Mesendoderm (in vitro differentiated cells): Measurements from ENCODE around the gene EXD2.
A peak's percentile ranks its signal among the peaks of the same experiment; 100 is the strongest.

Experiments used
- DNase-seq: peaks from one replicate; pipeline ENCODE4 v3.0.0; 2013
- H2AK5ac ChIP-seq: 2 replicates; pipeline ENCODE4 v1.6.1; 2013; ENCODE audit warnings: low read length, inconsistent platforms
- H2BK120ac ChIP-seq: 2 replicates; pipeline ENCODE4 v1.6.1; 2013; ENCODE audit warnings: low read depth, mild to moderate bottlenecking, low read length, moderate library complexity, mixed read lengths
- H2BK15ac ChIP-seq: replicated peaks from 2 replicates; pipeline ENCODE4 v1.6.1; 2013; ENCODE audit warnings: low read depth, mild to moderate bottlenecking, moderate library complexity
- H2BK5ac ChIP-seq: 2 replicates; pipeline ENCODE4 v1.6.1; 2013; ENCODE audit warnings: low read length, inconsistent platforms
- H3K18ac ChIP-seq: 2 replicates; pipeline ENCODE4 v1.6.1; 2013; ENCODE audit warnings: mild to moderate bottlenecking, low read length, mixed read lengths
- H3K23ac ChIP-seq: one replicate; pipeline ENCODE4 v1.6.1; 2013; ENCODE audit warnings: low read length
- H3K27ac ChIP-seq: 2 replicates; pipeline ENCODE4 v1.5.1; 2013; ENCODE audit warnings: low read depth, mild to moderate bottlenecking, inconsistent platforms, low read length, moderate library complexity
- H3K27me3 ChIP-seq: 2 replicates; pipeline ENCODE4 v1.6.1; 2013; ENCODE audit warnings: low read length, control low read depth, mild to moderate bottlenecking, inconsistent platforms; ENCODE audit not compliant: insufficient read depth, poor library complexity
- H3K36me3 ChIP-seq: 2 replicates; pipeline ENCODE4 v1.6.1; 2013; ENCODE audit warnings: low read length, inconsistent platforms; ENCODE audit not compliant: control insufficient read depth, insufficient read depth
- H3K4ac ChIP-seq: one replicate; pipeline ENCODE4 v1.6.1; 2013; ENCODE audit warnings: low read depth, mild to moderate bottlenecking, low read length, moderate library complexity
- H3K4me1 ChIP-seq: 2 replicates; pipeline ENCODE4 v1.6.1; 2013; ENCODE audit warnings: low read depth, low read length, inconsistent platforms; ENCODE audit not compliant: control insufficient read depth
- H3K4me2 ChIP-seq: 2 replicates; pipeline ENCODE4 v1.6.1; 2013; ENCODE audit warnings: low read length
- H3K4me3 ChIP-seq: 2 replicates; pipeline ENCODE4 v1.5.1; 2013; ENCODE audit warnings: mild to moderate bottlenecking, low read length
- H3K56ac ChIP-seq: one replicate; pipeline ENCODE4 v1.6.1; 2013; ENCODE audit warnings: low read length
- H3K79me1 ChIP-seq: 2 replicates; pipeline ENCODE4 v1.6.1; 2013; ENCODE audit warnings: low read length, inconsistent platforms
- H3K79me2 ChIP-seq: 2 replicates; pipeline ENCODE4 v1.6.1; 2013; ENCODE audit warnings: mild to moderate bottlenecking, low read length; ENCODE audit not compliant: control insufficient read depth, insufficient read depth
- H3K9ac ChIP-seq: 2 replicates; pipeline ENCODE4 v1.6.1; 2013; ENCODE audit warnings: low read length, inconsistent platforms
- H4K5ac ChIP-seq: one replicate; pipeline ENCODE4 v1.6.1; 2013; ENCODE audit warnings: low read length
- H4K8ac ChIP-seq: one replicate; pipeline ENCODE4 v1.6.1; 2013; ENCODE audit warnings: low read depth, mild to moderate bottlenecking, control low read depth, low read length, moderate library complexity
- WGBS: extraction: QIAGEN DNeasy Blood & Tissue Kit; methylation state at CpG from one replicate; pipeline ENCODE4 v1.1.7; 2013; ENCODE audit warnings: low lambda C conversion rate, missing lambda C conversion rate; ENCODE audit not compliant: insufficient coverage; ENCODE audit errors: extremely low coverage; 5-methylcytosine and 5-hydroxymethylcytosine counted together

The EXD2 gene

GRCh38 chr14:69226178-69226577, 34.9 kb downstream of the EXD2 start:
- DNase-seq, result peak; percentile 23
- Histone ChIP-seq H3K79me2 (no peaks in the 10 kb centered on the region), H3K4me3 (no peak overlapping the region), H2BK120ac (no peak overlapping the region), H3K4me1 (no peaks in the 10 kb centered on the region), H3K9ac (no peak overlapping the region), H3K4ac (no peak overlapping the region), H3K18ac (no peak overlapping the region), H3K56ac (no peak overlapping the region), H3K23ac (no peak overlapping the region), H3K4me2 (no peak overlapping the region), H4K8ac (no peak overlapping the region), H2BK15ac (no peak overlapping the region), H3K79me1 (no peaks in the 10 kb centered on the region), H4K5ac (no peak overlapping the region), H3K27me3 (no peaks in the 10 kb centered on the region), H2AK5ac (no peak overlapping the region), H3K36me3 (no peaks in the 10 kb centered on the region), H3K27ac (no peak overlapping the region), H2BK5ac (no peak overlapping the region)
- no CpG with 5 or more reads among the region's 9 CpGs for WGBS

GRCh38 chr14:69226736-69227135, 35.4 kb downstream of the EXD2 start:
- H3K23ac ChIP-seq, result no peak overlapping the region
- no peak overlapping the region for H2BK120ac ChIP-seq
- no CpG with 5 or more reads among the region's 2 CpGs for WGBS

GRCh38 chr14:69231486-69231885, 40.2 kb downstream of the EXD2 start:
- DNase-seq, result no peak
- H3K36me3 ChIP-seq, result no peaks in the 10 kb centered on the region
- no peak overlapping the region for H2AK5ac ChIP-seq

More at GRCh38 chr14:69226736-69227135, 35.4 kb downstream of the EXD2 start:
- H3K4me1 ChIP-seq, result no peaks in the 10 kb centered on the region
- H2BK15ac ChIP-seq, result no peak overlapping the region
- H3K79me2 ChIP-seq, result no peaks in the 10 kb centered on the region
- H2BK5ac ChIP-seq, result no peak overlapping the region
- H4K8ac ChIP-seq, result no peak overlapping the region
- no peak overlapping the region for H3K4me3 ChIP-seq
- no peaks in the 10 kb centered on the region for H3K36me3 ChIP-seq
- no peak overlapping the region for H3K4ac ChIP-seq
- no peak overlapping the region for H3K27ac ChIP-seq
- H3K79me1 ChIP-seq, result no peaks in the 10 kb centered on the region
- no peak overlapping the region for H3K18ac ChIP-seq
- H3K56ac ChIP-seq, result no peak overlapping the region
- H3K9ac ChIP-seq, result no peak overlapping the region
- no peak overlapping the region for H4K5ac ChIP-seq
- no peak overlapping the region for H3K4me2 ChIP-seq
- no peak for DNase-seq
- H3K27me3 ChIP-seq, result no peaks in the 10 kb centered on the region
- no peak overlapping the region for H2AK5ac ChIP-seq

GRCh38 chr14:69232388-69232787, 41.1 kb downstream of the EXD2 start:
- Histone ChIP-seq H3K9ac (no peak overlapping the region), H2BK120ac (no peak overlapping the region), H2AK5ac (no peak overlapping the region), H3K36me3 (no peaks in the 10 kb centered on the region), H2BK5ac (no peak overlapping the region), H4K5ac (no peak overlapping the region), H2BK15ac (no peak overlapping the region), H3K56ac (no peak overlapping the region), H3K79me2 (no peaks in the 10 kb centered on the region), H3K23ac (no peak overlapping the region), H3K18ac (no peak overlapping the region), H3K4me1 (no peaks in the 10 kb centered on the region), H3K4ac (no peak overlapping the region), H4K8ac (no peak overlapping the region), H3K4me2 (no peak overlapping the region), H3K79me1 (no peaks in the 10 kb centered on the region), H3K27ac (no peak overlapping the region), H3K27me3 (no peaks in the 10 kb centered on the region), H3K4me3 (no peak overlapping the region)
- DNase-seq, result no peak
- no CpG with 5 or more reads among the region's 3 CpGs for WGBS

More at GRCh38 chr14:69231486-69231885, 40.2 kb downstream of the EXD2 start:
- H3K23ac ChIP-seq, result no peak overlapping the region
- no peak overlapping the region for H3K4me3 ChIP-seq
- WGBS, result no CpG with 5 or more reads among the region's 2 CpGs
- no peak overlapping the region for H3K56ac ChIP-seq
- H4K8ac ChIP-seq, result no peak overlapping the region
- no peak overlapping the region for H2BK5ac ChIP-seq
- H3K27me3 ChIP-seq, result no peaks in the 10 kb centered on the region
- no peak overlapping the region for H2BK15ac ChIP-seq
- no peaks in the 10 kb centered on the region for H3K4me1 ChIP-seq
- H2BK120ac ChIP-seq, result no peak overlapping the region
- H3K79me2 ChIP-seq, result no peaks in the 10 kb centered on the region
- no peak overlapping the region for H4K5ac ChIP-seq
- H3K18ac ChIP-seq, result no peak overlapping the region
- no peak overlapping the region for H3K4ac ChIP-seq
- H3K9ac ChIP-seq, result no peak overlapping the region
- H3K79me1 ChIP-seq, result no peaks in the 10 kb centered on the region
- no peak overlapping the region for H3K27ac ChIP-seq
- no peak overlapping the region for H3K4me2 ChIP-seq

GRCh38 chr14:69234106-69234505, 42.8 kb downstream of the EXD2 start:
- Histone ChIP-seq H3K56ac (no peak overlapping the region), H3K4ac (no peak overlapping the region), H3K27me3 (no peaks in the 10 kb centered on the region), H2BK120ac (no peak overlapping the region), H3K79me1 (no peaks in the 10 kb centered on the region), H3K23ac (no peak overlapping the region), H4K8ac (no peak overlapping the region), H4K5ac (no peak overlapping the region), H3K36me3 (no peaks in the 10 kb centered on the region), H2BK5ac (no peak overlapping the region), H3K4me2 (no peak overlapping the region), H3K4me1 (no peaks in the 10 kb centered on the region), H3K9ac (no peak overlapping the region), H2BK15ac (no peak overlapping the region), H2AK5ac (no peak overlapping the region), H3K27ac (no peak overlapping the region), H3K4me3 (no peak overlapping the region), H3K79me2 (no peaks in the 10 kb centered on the region), H3K18ac (no peak overlapping the region)
- no peak for DNase-seq

- Histone ChIP-seq H3K9ac (no peak overlapping the region), H2BK15ac (no peak overlapping the region), H2BK120ac (no peak overlapping the region), H3K4ac (no peak overlapping the region), H3K4me1 (no peaks in the 10 kb centered on the region), H3K36me3 (no peaks in the 10 kb centered on the region), H3K56ac (no peak overlapping the region), H3K4me2 (no peak overlapping the region), H3K79me1 (no peaks in the 10 kb centered on the region), H4K5ac (no peak overlapping the region), H3K27me3 (no peaks in the 10 kb centered on the region), H2BK5ac (no peak overlapping the region), H3K4me3 (no peak overlapping the region), H2AK5ac (no peak overlapping the region), H3K23ac (no peak overlapping the region), H4K8ac (no peak overlapping the region), H3K18ac (no peak overlapping the region), H3K27ac (no peak overlapping the region), H3K79me2 (no peaks in the 10 kb centered on the region)
- DNase-seq, result no peak
- no CpG with 5 or more reads among the region's 1 CpG for WGBS
These were observed 44.4 kb downstream of the EXD2 start for GRCh38 chr14:69235708-69236107.
